Measurements from ENCODE around the gene TPSG1.

DNA sequence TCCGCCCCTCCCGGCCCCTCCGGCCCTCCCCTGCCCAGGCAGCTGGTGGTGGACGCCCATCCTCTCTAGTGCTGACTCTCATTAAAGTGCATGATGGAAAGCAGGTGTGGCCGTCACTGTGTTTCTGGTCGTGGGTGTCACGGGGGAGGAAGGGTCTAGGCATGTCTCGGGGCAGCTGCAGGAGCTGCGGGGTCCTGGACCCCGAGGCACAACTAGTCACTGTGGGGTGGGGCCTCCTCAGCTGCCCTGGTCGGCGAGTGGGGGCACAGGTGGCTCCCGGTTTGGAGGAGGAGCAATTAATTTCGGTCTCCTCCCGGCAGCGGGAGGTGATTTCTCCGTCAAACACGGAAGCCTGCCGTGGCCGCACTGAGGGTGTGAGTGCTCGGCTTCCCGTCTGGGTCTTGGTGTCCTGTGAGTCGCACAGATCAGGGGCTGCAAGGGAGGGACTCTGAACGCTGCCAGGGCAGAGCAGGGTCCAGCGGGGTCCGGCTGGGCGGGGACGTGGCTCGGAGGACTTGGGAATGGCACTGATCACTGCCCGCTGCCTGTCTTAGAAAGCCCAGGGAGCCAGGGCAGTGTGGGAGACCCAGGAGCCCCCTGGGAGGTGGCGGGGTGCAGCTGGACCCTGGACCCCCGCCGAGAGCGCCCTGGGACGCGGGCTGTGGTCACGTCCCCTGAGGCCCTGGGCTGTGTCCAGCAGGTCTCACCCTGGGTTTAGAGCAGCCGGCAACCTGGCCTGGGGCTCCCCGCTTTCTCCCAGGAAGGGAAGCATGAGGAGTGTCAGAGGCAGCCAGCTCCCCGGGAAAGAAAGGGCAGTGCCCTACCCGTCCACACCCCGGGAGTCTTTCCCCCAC lies 34.1 kb upstream of the TPSG1 start:
- TF ChIP-seq STAT1 (IDR thresholded peaks at IDR 0.05; ENCODE audit: unreplicated experiment) (no peak), CREB1 (CRISPR knock-in tag; IDR thresholded peaks at IDR 0.05; ENCODE audit: low read depth) (no peak), EZH2 (IDR thresholded peaks at IDR 0.05; ENCODE audit: low read depth, unreplicated experiment) (no peak)

All from GM23338 (cell line).